Activated CD4-positive, alpha-beta T cell treated with anti-CD3 and anti-CD28 coated beads for 1 hour (primary cell): ENCODE results near the gene ABHD10.
"Not testable (repeated sequence)": the region's sequence is repeated elsewhere in the genome, so short reads cannot be mapped to it uniquely, and the experiment has no call there.

Source experiments
- DNase-seq: peaks from one replicate; pipeline ENCODE4 v3.0.0-alpha.2; 2020

Gene ABHD10

GRCh38 chr3:112035241-112035640 is 56.4 kb downstream of the ABHD10 start:
- DNase-seq: no peak

DNA sequence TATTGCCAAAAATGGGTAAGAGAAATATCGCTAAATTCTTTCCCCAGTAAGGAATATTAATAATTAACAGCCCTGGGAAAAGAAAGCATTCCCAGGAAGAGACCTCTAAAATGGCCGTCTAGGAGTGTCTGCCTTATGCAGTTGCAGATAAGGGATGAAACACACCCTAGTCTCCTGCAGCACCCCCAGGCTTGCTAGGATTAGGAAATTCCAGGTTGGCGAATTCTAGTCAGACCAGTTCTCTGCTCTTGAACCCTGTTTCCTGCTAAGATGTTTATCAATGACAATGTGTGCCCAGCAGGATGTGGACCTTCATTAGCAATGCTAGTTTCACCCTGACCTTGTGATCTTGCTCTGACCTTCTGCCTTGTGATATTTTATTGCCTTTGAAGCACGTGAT is 58.4 kb downstream of the ABHD10 start:
- not testable (repeated sequence) for DNase-seq

- DNase-seq: no peak
These were observed 60.0 kb downstream of the ABHD10 start for GRCh38 chr3:112038863-112039262.

DNA sequence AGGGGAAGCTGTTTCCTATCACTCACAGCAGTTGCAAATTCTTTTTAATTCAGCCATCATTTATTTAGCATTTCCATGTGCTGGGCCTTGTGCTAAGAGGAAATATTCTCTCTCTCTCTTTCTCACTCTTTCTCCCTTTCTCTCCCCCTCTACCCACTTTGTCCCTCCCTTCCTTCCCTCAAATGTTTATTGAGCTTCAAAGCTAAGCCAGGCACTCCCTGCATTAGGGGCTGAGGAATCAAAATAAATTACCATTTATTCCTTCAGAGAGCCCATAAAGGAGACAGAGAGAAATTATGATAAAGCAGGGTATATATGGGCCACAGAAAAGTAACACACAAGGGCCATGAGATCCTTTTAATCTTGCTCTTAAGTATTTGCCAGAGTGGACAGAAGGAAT is 62.5 kb downstream of the ABHD10 start:
- DNase-seq: no peak

DNA sequence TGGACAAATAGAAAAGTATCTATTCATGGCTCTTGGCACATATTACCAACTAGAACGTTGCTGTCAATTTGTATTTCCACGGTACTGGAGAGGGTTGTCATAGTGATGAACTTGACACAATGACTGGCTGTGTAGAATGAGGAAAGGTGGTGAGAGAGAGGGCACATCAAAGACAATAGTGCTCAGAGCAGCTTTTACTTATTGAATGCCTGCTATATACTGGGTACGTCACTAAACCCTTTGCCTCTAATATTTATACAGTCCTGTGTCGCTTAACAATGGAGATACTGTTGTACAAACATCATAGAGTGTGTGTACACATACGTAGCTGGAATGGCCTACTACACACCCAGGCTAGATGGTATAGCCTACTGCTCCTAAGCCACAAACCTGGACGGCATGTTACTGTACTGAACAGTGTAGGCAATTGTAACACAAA is 64.0 kb downstream of the ABHD10 start:
- DNase-seq: no peak
